ENCODE measurements around the gene ARHGAP33. TPM values are rescaled to one million over a fixed set of nuclear protein-coding genes. Genes with fewer than 3 reads are reported as not detected.

Gene ARHGAP33, protein sequence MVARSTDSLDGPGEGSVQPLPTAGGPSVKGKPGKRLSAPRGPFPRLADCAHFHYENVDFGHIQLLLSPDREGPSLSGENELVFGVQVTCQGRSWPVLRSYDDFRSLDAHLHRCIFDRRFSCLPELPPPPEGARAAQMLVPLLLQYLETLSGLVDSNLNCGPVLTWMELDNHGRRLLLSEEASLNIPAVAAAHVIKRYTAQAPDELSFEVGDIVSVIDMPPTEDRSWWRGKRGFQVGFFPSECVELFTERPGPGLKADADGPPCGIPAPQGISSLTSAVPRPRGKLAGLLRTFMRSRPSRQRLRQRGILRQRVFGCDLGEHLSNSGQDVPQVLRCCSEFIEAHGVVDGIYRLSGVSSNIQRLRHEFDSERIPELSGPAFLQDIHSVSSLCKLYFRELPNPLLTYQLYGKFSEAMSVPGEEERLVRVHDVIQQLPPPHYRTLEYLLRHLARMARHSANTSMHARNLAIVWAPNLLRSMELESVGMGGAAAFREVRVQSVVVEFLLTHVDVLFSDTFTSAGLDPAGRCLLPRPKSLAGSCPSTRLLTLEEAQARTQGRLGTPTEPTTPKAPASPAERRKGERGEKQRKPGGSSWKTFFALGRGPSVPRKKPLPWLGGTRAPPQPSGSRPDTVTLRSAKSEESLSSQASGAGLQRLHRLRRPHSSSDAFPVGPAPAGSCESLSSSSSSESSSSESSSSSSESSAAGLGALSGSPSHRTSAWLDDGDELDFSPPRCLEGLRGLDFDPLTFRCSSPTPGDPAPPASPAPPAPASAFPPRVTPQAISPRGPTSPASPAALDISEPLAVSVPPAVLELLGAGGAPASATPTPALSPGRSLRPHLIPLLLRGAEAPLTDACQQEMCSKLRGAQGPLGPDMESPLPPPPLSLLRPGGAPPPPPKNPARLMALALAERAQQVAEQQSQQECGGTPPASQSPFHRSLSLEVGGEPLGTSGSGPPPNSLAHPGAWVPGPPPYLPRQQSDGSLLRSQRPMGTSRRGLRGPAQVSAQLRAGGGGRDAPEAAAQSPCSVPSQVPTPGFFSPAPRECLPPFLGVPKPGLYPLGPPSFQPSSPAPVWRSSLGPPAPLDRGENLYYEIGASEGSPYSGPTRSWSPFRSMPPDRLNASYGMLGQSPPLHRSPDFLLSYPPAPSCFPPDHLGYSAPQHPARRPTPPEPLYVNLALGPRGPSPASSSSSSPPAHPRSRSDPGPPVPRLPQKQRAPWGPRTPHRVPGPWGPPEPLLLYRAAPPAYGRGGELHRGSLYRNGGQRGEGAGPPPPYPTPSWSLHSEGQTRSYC
- 6.5 and 14.1 TPM in 2 replicates for total RNA-seq

DNA sequence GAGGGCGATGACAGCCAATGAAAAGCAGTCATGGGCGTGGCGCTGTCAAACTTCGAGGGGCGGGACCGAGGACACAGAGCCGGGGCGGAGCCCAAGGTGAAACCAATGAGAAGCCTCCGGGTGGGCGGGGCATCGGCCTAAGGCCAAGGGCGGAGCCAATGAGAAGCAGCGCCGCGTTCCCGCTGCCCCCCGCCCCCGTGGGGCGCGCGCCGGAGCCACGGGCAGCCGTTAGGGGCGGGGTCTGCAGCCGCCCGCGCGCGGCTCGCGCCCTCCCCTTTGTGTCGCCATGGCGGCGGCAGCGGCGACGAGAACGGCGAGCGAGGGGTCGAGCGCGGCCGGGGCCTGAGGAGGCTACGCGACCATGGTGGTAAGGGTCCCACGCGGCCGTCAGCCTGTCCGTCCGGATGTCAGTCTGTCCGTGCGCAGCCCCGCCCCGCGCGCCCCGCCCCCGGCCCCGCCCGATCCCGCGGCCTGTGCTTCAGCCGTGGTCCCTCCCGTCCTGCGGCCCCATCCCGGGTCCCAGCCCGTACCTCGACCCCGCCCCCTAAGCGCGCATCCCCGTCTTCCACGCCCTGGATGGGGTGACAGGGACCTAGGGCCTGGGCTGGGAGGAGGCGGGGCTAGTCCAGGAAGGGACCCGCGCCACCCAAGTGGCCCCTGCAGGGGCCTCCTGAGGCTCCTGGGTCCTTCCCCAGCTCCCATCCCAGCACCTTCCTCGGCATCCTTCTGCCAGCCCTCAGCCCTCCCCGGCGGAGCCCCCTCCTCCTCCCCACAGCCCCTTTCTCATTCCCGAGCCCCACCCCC is at the start of gene ARHGAP33:
ARHGAP33 (plus strand) TSS at position 267 of the 804 bp plus-strand sequence; CDS start at position 362, 95 bp downstream.

DNA sequence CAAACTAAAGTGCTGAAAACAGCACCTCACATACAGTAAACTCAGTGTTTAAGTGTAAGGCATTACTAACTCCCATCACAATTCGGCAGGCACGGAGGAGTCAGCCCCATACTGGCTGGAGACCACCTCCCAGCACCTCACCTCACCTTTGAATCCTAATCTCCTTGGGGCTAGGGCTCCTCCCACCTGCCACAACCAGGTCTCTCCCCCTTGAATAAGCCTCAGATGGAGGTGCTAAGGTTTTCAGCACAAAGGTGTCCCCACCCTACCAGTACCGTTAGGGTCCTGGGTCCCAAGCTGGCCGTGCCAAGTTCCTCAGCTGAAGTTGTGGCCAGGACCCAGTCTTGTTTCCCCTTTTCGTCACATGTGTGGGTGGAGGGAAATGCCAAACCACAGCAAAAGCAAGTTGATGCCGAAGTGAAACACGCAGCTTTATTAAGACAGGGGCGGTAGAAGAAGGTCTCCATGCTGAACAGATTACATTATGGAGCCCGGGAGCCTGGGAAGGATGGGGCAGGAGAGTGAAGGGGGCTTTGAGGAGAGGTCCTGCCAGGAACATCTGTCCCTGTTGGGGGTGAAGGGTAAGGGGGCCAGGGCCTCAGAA is 33.1 kb upstream of the ARHGAP33 start, which contains the start of gene IGFLR1:
IGFLR1 (minus strand) TSS at position 332 of the 604 bp plus-strand sequence. CDS start 1,272 bp downstream, outside the sequence.

DNA sequence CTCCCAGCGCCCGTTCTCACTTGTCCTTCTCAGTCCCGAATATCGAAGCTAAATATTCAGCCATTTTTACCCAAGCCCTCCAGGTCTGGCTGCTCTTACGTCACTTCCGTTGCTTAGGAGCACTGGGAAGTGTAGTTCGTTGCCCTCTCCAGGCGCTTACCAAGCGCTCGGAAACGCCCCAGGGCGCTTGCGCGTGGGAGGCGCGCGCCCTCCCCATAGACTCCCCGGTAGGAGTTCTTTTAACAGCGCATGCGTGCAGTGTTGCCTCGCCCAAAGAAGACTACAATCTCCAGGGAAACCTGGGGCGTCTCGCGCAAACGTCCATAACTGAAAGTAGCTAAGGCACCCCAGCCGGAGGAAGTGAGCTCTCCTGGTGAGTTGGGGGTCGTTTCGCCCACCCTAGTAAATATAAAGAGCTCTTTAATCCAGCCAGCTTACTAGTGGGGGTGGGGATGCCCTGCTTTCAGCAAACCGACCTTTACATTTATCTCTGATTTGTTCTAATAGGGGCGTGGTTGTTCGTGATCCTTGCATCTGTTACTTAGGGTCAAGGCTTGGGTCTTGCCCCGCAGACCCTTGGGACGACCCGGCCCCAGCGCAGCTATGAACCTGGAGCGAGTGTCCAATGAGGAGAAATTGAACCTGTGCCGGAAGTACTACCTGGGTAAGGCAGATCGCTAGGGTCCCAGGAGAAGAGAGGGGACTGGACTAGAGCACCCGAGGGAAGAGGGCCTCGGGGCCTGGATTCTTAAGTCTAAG is 29.9 kb upstream of the ARHGAP33 start, which contains the start of the genes PSENEN and U2AF1L4:
PSENEN (plus strand) TSS at position 324 of the 759 bp plus-strand sequence; CDS start at position 604, 280 bp downstream.
U2AF1L4 (minus strand) TSS at position 91 of the 759 bp plus-strand sequence; CDS start at position 64, 27 bp downstream.

DNA sequence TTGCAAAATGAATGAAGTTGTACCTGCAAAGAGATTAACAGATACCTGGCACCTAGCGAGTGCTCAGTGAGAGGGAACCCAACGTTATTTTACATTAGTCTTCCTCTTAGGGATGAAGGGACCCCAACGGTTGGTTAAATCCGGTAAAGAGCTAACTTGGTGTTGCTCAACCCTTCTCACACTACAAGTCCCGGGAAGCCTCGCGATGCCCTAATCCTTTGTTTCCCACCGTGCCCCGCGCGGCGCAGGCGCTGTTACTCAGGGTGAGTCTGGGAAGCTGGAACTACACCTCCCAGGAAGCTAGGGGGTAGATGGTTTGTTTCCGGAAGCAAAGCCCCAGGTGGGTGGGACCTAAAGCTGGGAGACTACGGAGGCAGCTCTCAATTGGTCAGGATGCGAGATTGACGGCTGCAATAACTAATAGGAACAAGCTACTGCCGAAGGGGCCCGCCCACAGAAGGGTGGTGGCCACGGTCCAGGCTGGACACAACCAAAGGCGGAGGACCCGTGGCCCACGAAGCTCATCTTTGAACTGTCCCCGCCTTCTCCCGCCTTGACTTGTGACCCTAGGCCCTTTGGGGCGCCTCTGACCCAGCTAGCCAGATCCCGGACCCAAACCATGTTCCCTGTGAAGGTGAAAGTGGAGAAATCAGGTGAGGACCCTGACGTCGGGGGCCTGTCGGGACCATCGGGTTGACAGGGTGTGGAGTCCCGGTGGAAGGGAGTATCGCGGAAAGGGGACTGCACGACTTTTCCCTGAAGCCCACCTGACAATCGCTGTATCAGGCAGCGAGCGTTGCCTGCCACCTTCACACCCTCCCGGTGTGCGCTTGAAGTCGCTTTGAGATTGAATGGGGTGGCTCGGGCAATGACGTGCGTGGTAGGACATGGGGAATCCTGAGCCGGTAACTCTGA is 27.0 kb upstream of the ARHGAP33 start, which contains the start of gene LIN37:
LIN37 (plus strand) TSS at position 471 of the 915 bp plus-strand sequence; CDS start at position 620, 149 bp downstream.

DNA sequence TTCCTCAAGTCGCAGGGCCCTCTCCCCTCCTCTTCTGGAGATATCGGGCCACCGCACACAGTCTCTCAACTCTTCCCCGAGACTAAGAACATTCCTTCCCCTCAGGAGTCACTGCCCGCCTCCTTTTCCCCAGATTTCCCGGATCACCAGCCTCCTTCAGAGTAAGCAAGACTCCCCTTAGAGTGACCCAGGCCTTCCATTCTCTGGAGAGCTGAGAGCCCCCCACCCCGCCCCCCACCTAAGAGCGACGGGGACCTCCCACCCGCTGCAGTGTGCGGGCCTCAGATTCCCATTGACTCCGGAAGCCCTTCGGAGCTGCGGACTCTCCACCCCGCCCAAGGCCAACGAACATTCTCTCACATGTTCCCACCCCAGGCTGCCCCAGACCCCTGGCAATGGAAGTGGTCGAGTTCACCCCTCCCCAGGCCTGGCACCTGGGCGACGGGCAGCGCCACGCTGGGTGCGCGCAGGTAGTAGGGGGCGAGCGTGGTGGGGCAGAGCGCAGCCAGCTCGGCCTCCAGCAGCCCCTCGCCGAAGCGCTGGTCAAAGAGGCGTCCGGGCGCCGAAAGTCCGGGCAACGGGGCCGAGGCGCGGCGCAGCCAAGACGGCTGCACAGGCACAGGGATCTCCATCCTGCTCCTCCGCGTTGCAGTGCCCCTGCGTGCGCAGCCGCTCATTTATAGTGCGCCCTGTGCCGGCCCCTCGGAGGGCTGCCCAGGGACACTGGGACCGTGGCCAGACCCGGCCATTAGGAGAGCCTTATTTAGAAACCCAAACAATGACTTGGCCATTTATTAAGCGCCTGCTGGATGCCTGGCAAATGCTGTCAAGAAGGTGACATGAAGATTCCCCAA is 18.8 kb upstream of the ARHGAP33 start, which contains the start of gene HSPB6:
HSPB6 (minus strand) TSS at position 653 of the 854 bp plus-strand sequence; CDS start at position 632, 21 bp downstream.

DNA sequence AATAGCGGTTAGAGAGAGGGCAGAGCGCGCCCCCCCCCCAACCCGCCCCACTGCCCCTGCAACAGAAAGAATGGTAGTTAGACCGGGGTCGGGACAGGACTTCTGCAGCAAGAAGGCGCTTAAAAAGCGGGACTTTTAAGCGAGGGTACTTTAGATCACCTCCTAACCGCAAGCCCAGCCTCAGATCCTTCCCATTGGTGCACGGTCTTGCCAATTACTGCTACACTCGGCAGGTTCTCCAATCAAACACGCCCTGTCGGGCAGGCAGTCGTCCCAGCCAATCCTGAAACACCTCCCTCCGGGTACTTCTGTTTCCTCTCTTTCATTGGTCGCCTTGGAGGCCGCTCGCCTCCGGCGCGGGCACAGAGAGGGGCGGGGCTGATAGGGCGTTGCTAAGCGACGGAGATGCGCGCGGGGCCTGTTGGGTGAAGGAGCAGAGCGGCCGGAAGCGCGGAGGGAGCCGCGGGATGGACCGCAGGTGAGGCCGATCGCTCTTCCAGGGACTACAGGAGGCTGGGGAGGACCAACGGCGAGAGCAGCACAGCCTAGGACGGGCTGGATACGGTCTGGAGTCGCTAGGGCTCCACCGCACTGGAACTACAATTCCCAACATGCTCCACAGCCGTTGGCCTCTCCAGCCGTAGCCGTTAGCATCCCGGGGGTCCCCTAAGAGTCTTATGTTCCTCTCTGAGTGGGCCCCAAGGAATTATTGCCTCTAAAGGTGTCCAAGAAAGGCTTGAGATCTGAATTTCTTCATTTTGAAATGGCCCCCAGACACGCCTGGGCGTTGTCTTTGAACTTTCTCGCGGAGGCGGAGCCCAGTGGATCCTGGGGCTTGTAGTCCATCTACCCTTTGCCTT is 17.4 kb upstream of the ARHGAP33 start, which contains the start of gene PROSER3:
PROSER3 (plus strand) TSS at position 428 of the 860 bp plus-strand sequence; CDS start at position 468, 40 bp downstream.

DNA sequence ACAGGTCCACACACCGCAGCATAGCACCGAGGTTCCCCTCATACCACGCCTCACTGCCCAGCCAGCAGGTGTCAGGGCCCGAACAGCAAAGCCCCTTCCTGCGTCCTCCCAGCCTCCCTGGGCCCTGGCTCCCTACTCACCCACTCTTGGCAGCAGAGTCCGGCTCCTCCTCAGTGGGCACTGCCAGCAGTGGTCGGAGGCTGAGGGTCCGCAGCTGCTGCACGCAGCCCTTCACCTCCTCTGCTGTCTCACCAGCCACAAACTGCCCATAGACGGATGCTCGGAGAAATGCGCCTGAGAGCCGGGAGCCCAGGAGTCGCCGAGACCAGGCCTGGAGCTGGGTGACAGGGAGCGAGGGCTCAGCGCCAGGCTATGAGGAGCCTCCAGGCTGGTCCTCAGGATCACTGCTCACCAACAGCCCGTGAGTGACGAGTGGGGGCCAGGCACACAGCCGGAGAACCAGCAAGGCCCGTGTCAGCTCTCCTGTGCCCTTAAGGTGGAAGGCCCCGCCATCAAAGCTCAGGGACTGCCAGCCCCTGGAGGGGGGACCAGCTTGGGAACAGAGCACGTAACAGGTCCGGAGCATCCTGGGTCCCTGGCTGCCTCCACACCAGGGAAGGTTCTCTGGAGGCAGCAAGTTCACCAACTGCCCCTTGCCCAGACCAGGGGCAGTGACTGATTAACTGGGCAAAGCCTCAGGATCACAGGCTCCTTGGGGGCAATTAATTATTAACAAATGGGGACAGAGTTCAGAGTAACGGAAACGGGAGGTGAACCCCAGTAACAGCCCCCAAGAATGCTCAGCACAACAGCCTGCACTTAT is 37.1 kb downstream of the ARHGAP33 start, which contains the start of gene PRODH2:
PRODH2 (minus strand) TSS at position 626 of the 823 bp plus-strand sequence; CDS start at position 586, 40 bp downstream.

Other genes starting within 250 kb of the ARHGAP33 start
- gene SBSN, start 247.3 kb upstream of the ARHGAP33 start, total RNA-seq: 0.15 TPM in 1 of 2 replicates, not detected in the other
- gene GAPDHS, start 242.1 kb upstream of the ARHGAP33 start, total RNA-seq: not detected in 2 replicates
- 102 and 106 TPM in 2 replicates for gene TMEM147, start 229.9 kb upstream of the ARHGAP33 start, total RNA-seq
- not detected in 2 replicates for gene ATP4A, start 211.9 kb upstream of the ARHGAP33 start, total RNA-seq
- not detected in 2 replicates for gene PMIS2, start 189.4 kb upstream of the ARHGAP33 start, total RNA-seq
- 13.7 and 17.0 TPM in 2 replicates for gene HAUS5, start 162.8 kb upstream of the ARHGAP33 start, total RNA-seq
- gene RBM42, start 146.5 kb upstream of the ARHGAP33 start, total RNA-seq: 99.4 and 108 TPM in 2 replicates
- gene ETV2, start 133.8 kb upstream of the ARHGAP33 start, total RNA-seq: 0.89 and 1.5 TPM in 2 replicates
- 752 and 847 TPM in 2 replicates for gene COX6B1, start 127.2 kb upstream of the ARHGAP33 start, total RNA-seq
- not detected in 2 replicates for gene UPK1A, start 109.0 kb upstream of the ARHGAP33 start, total RNA-seq
- not detected in 2 replicates for gene ZBTB32, start 71.0 kb upstream of the ARHGAP33 start, total RNA-seq
- 9.2 and 12.0 TPM in 2 replicates for gene KMT2B, start 57.6 kb upstream of the ARHGAP33 start, total RNA-seq
- gene IGFLR1, start 33.1 kb upstream of the ARHGAP33 start, total RNA-seq: 19.0 and 26.1 TPM in 2 replicates
- 7.3 and 15.8 TPM in 2 replicates for gene U2AF1L4, start 30.1 kb upstream of the ARHGAP33 start, total RNA-seq
- gene PSENEN, start 29.9 kb upstream of the ARHGAP33 start, total RNA-seq: 45.3 and 47.9 TPM in 2 replicates
- 15.3 TPM in 2 replicates for gene LIN37, start 27.0 kb upstream of the ARHGAP33 start, total RNA-seq
- gene HSPB6, start 18.5 kb upstream of the ARHGAP33 start, total RNA-seq: 20.1 and 22.5 TPM in 2 replicates
- 8.1 and 8.5 TPM in 2 replicates for gene PROSER3, start 17.4 kb upstream of the ARHGAP33 start, total RNA-seq
- gene PRODH2, start 37.3 kb downstream of the ARHGAP33 start, total RNA-seq: not detected in 2 replicates
- gene NPHS1, start 76.9 kb downstream of the ARHGAP33 start, total RNA-seq: not detected in 2 replicates
- under 0.01 TPM in 2 replicates for gene KIRREL2, start 81.3 kb downstream of the ARHGAP33 start, total RNA-seq
- 2.4 and 5.9 TPM in 2 replicates for gene APLP1, start 93.0 kb downstream of the ARHGAP33 start, total RNA-seq
- 3.0 and 3.4 TPM in 2 replicates for gene NFKBID, start 125.0 kb downstream of the ARHGAP33 start, total RNA-seq
- not detected in 2 replicates for gene HCST, start 127.0 kb downstream of the ARHGAP33 start, total RNA-seq
- gene TYROBP, start 132.7 kb downstream of the ARHGAP33 start, total RNA-seq: not detected in 2 replicates
- gene LRFN3, start 160.8 kb downstream of the ARHGAP33 start, total RNA-seq: 3.9 and 6.1 TPM in 2 replicates
- gene SDHAF1, start 219.6 kb downstream of the ARHGAP33 start, total RNA-seq: 20.0 and 20.5 TPM in 2 replicates
- gene SYNE4, start 233.2 kb downstream of the ARHGAP33 start, total RNA-seq: 0.15 and 0.17 TPM in 2 replicates
- 23.7 and 29.6 TPM in 2 replicates for gene ALKBH6, start 238.6 kb downstream of the ARHGAP33 start, total RNA-seq

Measured in bronchus fibroblast of lung (primary cell).